Airway epithelial cell (primary cell): ENCODE results near the gene C1orf116. TPM values are rescaled to one million over a fixed set of nuclear protein-coding genes. Genes with fewer than 3 reads are reported as not detected.

ENCODE experiments used
- total RNA-seq: library from RNA; depleted of rRNA; stranded (reverse); fragments of >200 nt; gene quantifications from 2 replicates; pipeline ENCODE4 v1.2.3, GENCODE V29; 2015

C1orf116 gene
- 72.0 and 112 TPM in 2 replicates for total RNA-seq

DNA sequence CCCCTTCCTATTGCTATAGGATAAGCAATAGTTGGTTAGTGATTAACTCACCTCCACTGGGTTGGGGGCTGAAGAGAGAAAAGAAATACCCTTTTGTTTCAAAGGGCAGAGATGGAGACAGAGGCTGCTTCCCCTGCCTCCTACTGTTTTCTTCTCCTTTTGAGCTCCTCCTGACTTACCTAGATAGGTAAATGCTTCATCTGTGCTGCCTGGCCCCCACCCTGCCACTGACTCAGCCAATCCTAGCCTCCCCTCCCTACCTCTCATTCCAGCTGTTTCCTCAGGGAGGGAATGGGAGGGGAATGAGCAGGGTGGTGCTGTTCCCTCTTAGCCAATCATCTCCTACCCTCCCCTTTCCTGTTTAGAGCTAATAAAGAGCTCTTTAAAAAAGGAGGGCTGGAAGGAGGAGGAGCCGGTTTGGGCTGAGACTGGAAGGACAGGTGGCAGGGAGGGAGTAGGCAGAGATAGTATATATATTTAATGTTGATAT is at the start of gene C1orf116:
Gene C1orf116, minus strand, starts transcription at position 229 of the 490 bp plus-strand sequence. CDS start 5,158 bp downstream, outside the sequence.

DNA sequence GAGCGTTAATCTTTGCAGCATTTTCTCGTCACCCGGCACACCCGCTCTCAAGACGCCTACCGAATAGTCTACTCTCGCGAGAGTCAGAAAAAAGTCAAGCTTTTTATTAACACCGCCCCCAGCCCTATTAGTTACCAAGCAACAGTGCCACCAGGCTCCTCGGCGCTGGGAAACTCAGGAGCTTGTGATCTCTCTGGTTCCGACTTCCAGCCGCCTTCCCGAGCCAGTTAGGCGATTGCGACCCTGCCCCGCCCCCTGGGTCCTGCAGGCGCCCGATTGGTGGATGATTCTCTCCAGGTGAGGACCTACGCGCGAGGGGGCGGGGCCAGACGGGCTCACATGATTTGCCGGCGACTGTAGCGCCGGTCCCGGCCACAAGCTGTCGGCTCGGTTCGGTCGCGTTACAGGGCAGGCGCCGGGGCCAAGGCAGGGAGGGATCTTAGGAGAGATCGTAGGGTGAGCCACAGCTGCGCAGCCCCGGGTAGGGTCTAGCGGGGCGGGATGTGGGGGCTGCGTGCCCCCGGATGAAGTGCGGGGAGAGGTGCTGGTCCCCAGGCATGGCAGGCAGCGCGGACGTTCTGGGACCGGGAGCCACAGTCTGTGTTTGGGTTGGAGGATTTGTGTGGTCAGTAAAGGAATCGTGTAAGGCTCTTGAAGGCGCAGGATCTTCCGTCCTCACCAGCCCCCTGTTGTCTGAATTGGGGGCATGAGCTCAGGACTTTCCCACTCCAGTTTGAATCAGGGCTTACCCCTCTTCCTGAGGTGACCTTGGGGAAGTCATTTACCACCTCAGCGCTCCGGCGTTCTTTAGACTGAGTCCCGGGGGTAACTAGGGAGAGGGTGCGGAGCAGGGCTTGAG is 20.6 kb upstream of the C1orf116 start, which contains the start of gene PFKFB2:
Gene PFKFB2, plus strand, starts transcription at position 365 of the 859 bp plus-strand sequence. CDS start 1,443 bp downstream, outside the sequence.

DNA sequence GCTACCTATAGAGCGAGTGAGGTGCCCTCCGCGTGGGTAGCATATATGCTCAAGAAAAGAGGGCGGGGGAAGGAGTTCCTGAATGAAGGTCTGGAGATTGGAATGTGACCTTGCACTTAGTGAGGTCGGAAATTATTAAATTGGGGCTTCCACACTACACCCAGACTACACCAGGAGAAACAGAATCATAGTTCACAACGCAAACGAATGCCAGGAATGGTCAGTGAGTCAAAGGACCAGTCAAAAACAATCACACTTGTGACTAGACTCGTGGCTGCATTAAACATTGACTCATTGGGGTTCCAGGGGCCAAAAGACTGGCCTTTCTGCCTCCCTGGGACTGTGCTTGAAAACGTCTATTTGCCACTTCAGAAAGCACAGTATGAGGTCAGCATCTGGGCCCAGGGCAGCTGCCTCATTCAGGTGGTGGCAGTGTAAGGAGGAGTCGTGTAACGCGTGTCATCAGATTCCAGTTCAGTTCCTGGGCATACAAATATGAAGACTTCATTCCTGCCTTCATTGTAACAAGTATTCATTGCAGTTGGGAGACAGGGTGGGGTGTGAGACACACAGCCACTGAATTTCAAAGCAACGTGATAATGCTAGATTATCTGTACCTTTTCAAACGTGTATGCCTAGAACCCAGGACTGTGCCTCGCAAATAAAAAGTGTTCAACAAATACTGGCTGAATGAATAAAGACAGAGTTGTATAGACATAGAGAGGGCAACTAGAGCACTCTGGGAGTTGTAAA is 18.8 kb upstream of the C1orf116 start, which contains the start of gene YOD1:
Gene YOD1, minus strand, starts transcription at position 18 of the 753 bp plus-strand sequence. CDS start 178 bp downstream, outside the sequence.

DNA sequence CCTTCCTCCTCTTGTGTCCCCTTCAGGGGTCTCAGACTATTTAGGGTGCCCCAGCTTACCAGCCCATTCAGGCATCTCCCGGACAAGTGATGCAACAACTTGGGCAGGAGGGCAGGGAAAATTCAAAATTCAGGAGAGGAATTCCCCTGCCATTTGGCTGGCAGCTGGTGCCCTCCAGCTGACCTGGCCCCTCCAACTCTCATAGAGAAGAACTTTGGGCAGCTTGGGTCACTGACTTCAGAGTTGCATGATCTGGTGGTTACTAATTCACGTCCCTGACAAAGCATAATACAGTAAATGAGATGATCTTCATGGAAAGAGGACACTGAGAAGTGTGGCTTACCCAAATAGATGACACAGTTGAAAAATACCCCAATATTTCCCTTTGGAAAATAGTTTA is 62.1 kb downstream of the C1orf116 start, which contains the start of gene FCAMR:
Gene FCAMR, minus strand, starts transcription at position 15 of the 400 bp plus-strand sequence. CDS start 335 bp downstream, outside the sequence.

Other genes with a start within 250 kb of the C1orf116 start
- not detected in 2 replicates for gene IL20, start 167.1 kb downstream of the C1orf116 start, total RNA-seq
- gene IL24, start 135.3 kb downstream of the C1orf116 start, total RNA-seq, result 0.23 and 0.35 TPM in 2 replicates
- 0.05 and 0.21 TPM in 2 replicates for gene FCMR, start 110.8 kb downstream of the C1orf116 start, total RNA-seq
- gene PIGR, start 86.3 kb downstream of the C1orf116 start, total RNA-seq, result 0.05 and 0.14 TPM in 2 replicates
- not detected in 2 replicates for gene FCAMR, start 62.3 kb downstream of the C1orf116 start, total RNA-seq
- gene YOD1, start 18.5 kb upstream of the C1orf116 start, total RNA-seq, result 3.7 and 7.1 TPM in 2 replicates
- 7.4 and 8.0 TPM in 2 replicates for gene PFKFB2, start 20.5 kb upstream of the C1orf116 start, total RNA-seq
- gene C4BPB, start 56.1 kb upstream of the C1orf116 start, total RNA-seq, result not detected in 2 replicates
- gene C4BPA, start 71.5 kb upstream of the C1orf116 start, total RNA-seq, result not detected in 2 replicates